CD4-positive, alpha-beta memory T cell (primary cell): ENCODE data around the gene TOP2B. TPM values are rescaled to one million over a fixed set of nuclear protein-coding genes. Genes with fewer than 3 reads are reported as not detected.

Source experiments
- CTCF ChIA-PET: fragments of 350-600 bp; sonication (Branson Sonifier 250); formaldehyde crosslinking; loops from one replicate; lab custom pipeline; 2021; ENCODE audit warnings: inconsistent platforms; ENCODE audit not compliant: partially characterized antibody; lab: Charles Lee
- POLR2A ChIA-PET: fragments of 350-600 bp; sonication (Branson Sonifier 250); formaldehyde crosslinking; loops from one replicate; lab custom pipeline; 2021; ENCODE audit not compliant: partially characterized antibody; lab: Charles Lee
- DNase-seq, 5 donors: peaks; one replicate each; pipeline versions ENCODE4 v3.0.0 to v3.0.0-alpha.2; 2020 to 2022; ENCODE audit warnings: mixed read lengths in 1 of 5
- H3K27ac ChIP-seq: one replicate; pipeline ENCODE4 v1.7.0; 2013; ENCODE audit warnings: low read depth, low read length
- H3K27me3 ChIP-seq: 2 replicates; pipeline ENCODE4 v1.7.0; 2013; ENCODE audit warnings: mild to moderate bottlenecking, low read length, moderate library complexity; ENCODE audit not compliant: insufficient read depth
- H3K36me3 ChIP-seq: 2 replicates; pipeline ENCODE4 v1.7.0; 2013; ENCODE audit warnings: mild to moderate bottlenecking, low read length, moderate library complexity; ENCODE audit not compliant: insufficient read depth
- H3K4me1 ChIP-seq: 2 replicates; pipeline ENCODE4 v1.7.0; 2013; ENCODE audit warnings: mild to moderate bottlenecking, low read length, moderate library complexity; ENCODE audit not compliant: insufficient read depth
- H3K4me3 ChIP-seq, 2 donors: one replicate each; pipeline ENCODE4 v1.7.0; 2013; ENCODE audit warnings: low read length in 2 of 2, mild to moderate bottlenecking in 1 of 2
- H3K9me3 ChIP-seq, 2 donors: one replicate each; pipeline ENCODE4 v1.7.0; 2013; ENCODE audit warnings: low read length in 2 of 2, control low read depth in 1 of 2; ENCODE audit not compliant: control insufficient read depth in 1 of 2
- H3K27ac Mint-ChIP-seq, 7 donors: one replicate each; pipeline ENCODE4 v1.8.0; 2020 to 2021; ENCODE audit warnings: mixed read lengths in 7 of 7, mild to moderate bottlenecking in 6 of 7, inconsistent platforms in 3 of 7, moderate library complexity in 3 of 7
- H3K27me3 Mint-ChIP-seq, 2 donors: one replicate each; pipeline ENCODE4 v1.8.0; 2020 to 2021; ENCODE audit warnings: mixed read lengths in 2 of 2
- H3K36me3 Mint-ChIP-seq, 2 donors: one replicate each; pipeline ENCODE4 v1.8.0; 2020 to 2021; ENCODE audit warnings: mixed read lengths in 2 of 2, inconsistent platforms in 1 of 2, mild to moderate bottlenecking in 1 of 2
- H3K4me1 Mint-ChIP-seq, 4 donors: one replicate each; pipeline ENCODE4 v1.8.0; 2020 to 2021; ENCODE audit warnings: mixed read lengths in 4 of 4, mild to moderate bottlenecking in 1 of 4
- H3K4me3 Mint-ChIP-seq, 8 donors: one replicate each; pipeline ENCODE4 v1.8.0; 2020 to 2021; ENCODE audit warnings: mixed read lengths in 8 of 8, mild to moderate bottlenecking in 7 of 8, moderate library complexity in 6 of 8, inconsistent platforms in 3 of 8
- H3K9me3 Mint-ChIP-seq, 8 donors: one replicate each; pipeline ENCODE4 v1.8.0; 2020 to 2021; ENCODE audit warnings: mixed read lengths in 8 of 8, mild to moderate bottlenecking in 5 of 8, inconsistent platforms in 3 of 8, moderate library complexity in 1 of 8
- intact Hi-C: fragments of 100-400 bp; cut with micrococcal nuclease; formaldehyde crosslinking; loops from one replicate; pipeline ENCODE4 v1.15.1; 2023
- polyA plus RNA-seq, 2 donors: library from polyadenylated mRNA; unstranded; fragments of 300-500 nt; fragmentation: Illumina TruSeq; gene quantifications; one replicate each; pipeline ENCODE4 v1.2.3, GENCODE V29; 2021
- total RNA-seq, 2 experiments: library from RNA; stranded (reverse); gene quantifications; one replicate each; pipeline ENCODE4 v1.2.3, GENCODE V29; 2021

Gene TOP2B
- total and polyA plus RNA-seq, 4 experiments from 2014 or later, result 28.9 to 175 (median 133) TPM

- no peaks in the 10 kb centered on the region for H3K36me3 Mint-ChIP-seq
- peaks cover 0 to 5% (median 0%) of the 10 kb centered on the region in 8 donors for H3K9me3 Mint-ChIP-seq
- Histone ChIP-seq H3K4me3 (no peak overlapping the region), H3K9me3 (no peaks in the 10 kb centered on the region), H3K27ac (no peak overlapping the region), H3K27me3 (no peaks in the 10 kb centered on the region), H3K4me1 (no peaks in the 10 kb centered on the region), H3K36me3 (no peaks in the 10 kb centered on the region)
- intact Hi-C loops, result no loop called here
- peaks cover 0 to 2% of the 10 kb centered on the region in 2 donors for H3K27me3 Mint-ChIP-seq
- H3K27ac Mint-ChIP-seq, result no peak overlapping the region
- DNase-seq, result no peak
- POLR2A ChIA-PET, result no interaction called here
- CTCF ChIA-PET, result interaction anchor here (0.8 to 1.8 kb wide), 3 partner anchors 9 to 160 kb away, joined by 3 to 5 read pairs (median 3); no protein-coding TSS in a partner anchor
- H3K4me1 Mint-ChIP-seq, result no peaks in the 10 kb centered on the region
- H3K4me3 Mint-ChIP-seq, result no peak overlapping the region
Observed at GRCh38 chr3:25697553-25697952, 32.8 kb upstream of the TOP2B start.

GRCh38 chr3:25695731-25696420 is 31.2 kb upstream of the TOP2B start:
- intact Hi-C loops, result no loop called here
- Histone ChIP-seq H3K9me3 (no peaks in the 10 kb centered on the region), H3K36me3 (no peaks in the 10 kb centered on the region), H3K27ac (no peak overlapping the region), H3K4me1 (no peaks in the 10 kb centered on the region), H3K27me3 (no peaks in the 10 kb centered on the region), H3K4me3 (no peak overlapping the region)
- Mint-ChIP-seq H3K36me3 (no peaks in the 10 kb centered on the region), H3K27ac (no peak overlapping the region), H3K4me1 (no peaks in the 10 kb centered on the region), H3K4me3 (no peak overlapping the region), H3K27me3 (peaks cover 0 to 2% of the 10 kb centered on the region in 2 donors), H3K9me3 (peaks cover 0 to 5% (median 0%) of the 10 kb centered on the region in 8 donors)
- CTCF ChIA-PET, result no interaction called here
- POLR2A ChIA-PET, result no interaction called here
- no peak for DNase-seq

- Histone ChIP-seq H3K4me3 (no peak overlapping the region), H3K9me3 (no peaks in the 10 kb centered on the region), H3K27me3 (peaks cover 5% of the 10 kb centered on the region), H3K36me3 (no peaks in the 10 kb centered on the region), H3K27ac (no peak overlapping the region), H3K4me1 (no peaks in the 10 kb centered on the region)
- no peak overlapping the region for H3K27ac Mint-ChIP-seq
- no peaks in the 10 kb centered on the region for H3K36me3 Mint-ChIP-seq
- intact Hi-C loops, result no loop called here
- H3K4me3 Mint-ChIP-seq, result no peak overlapping the region
- H3K27me3 Mint-ChIP-seq, result peaks cover 3 to 10% of the 10 kb centered on the region in 2 donors
- ChIA-PET POLR2A (no interaction called here), CTCF (no interaction called here)
- no peak for DNase-seq
- H3K9me3 Mint-ChIP-seq, result no peaks in the 10 kb centered on the region
- no peaks in the 10 kb centered on the region for H3K4me1 Mint-ChIP-seq
Observed at GRCh38 chr3:25693238-25693637, 28.5 kb upstream of the TOP2B start.

- POLR2A ChIA-PET, result no interaction called here
- Mint-ChIP-seq H3K27ac (no peak overlapping the region), H3K36me3 (no peaks in the 10 kb centered on the region), H3K4me1 (peaks cover 0 to 1% (median 0%) of the 10 kb centered on the region in 4 donors), H3K9me3 (no peaks in the 10 kb centered on the region), H3K4me3 (no peak overlapping the region), H3K27me3 (peaks cover 1 to 10% of the 10 kb centered on the region in 2 donors)
- intact Hi-C loops, result no loop called here
- no peaks in the 10 kb centered on the region for H3K36me3 ChIP-seq
- DNase-seq, result no peak
- H3K4me1 ChIP-seq, result no peaks in the 10 kb centered on the region
- CTCF ChIA-PET, result no interaction called here
- no peak overlapping the region for H3K27ac ChIP-seq
- H3K4me3 ChIP-seq, result no peak overlapping the region
- peaks cover 5% of the 10 kb centered on the region for H3K27me3 ChIP-seq
- H3K9me3 ChIP-seq, result no peaks in the 10 kb centered on the region
Observed at GRCh38 chr3:25692341-25692740, 27.6 kb upstream of the TOP2B start.

GRCh38 chr3:25690768-25691533 is 26.2 kb upstream of the TOP2B start:
- intact Hi-C loops, result no loop called here
- DNase-seq, result no peak
- peaks cover 1 to 10% of the 10 kb centered on the region in 2 donors for H3K27me3 Mint-ChIP-seq
- H3K9me3 Mint-ChIP-seq, result no peaks in the 10 kb centered on the region
- H3K4me1 ChIP-seq, result no peaks in the 10 kb centered on the region
- no peaks in the 10 kb centered on the region for H3K36me3 ChIP-seq
- no peak overlapping the region for H3K4me3 ChIP-seq
- no peaks in the 10 kb centered on the region for H3K9me3 ChIP-seq
- ChIA-PET POLR2A (no interaction called here), CTCF (interaction anchor here (0.7 kb wide), 1 partner anchor 43 kb away, joined by 3 read pairs; no protein-coding TSS in a partner anchor)
- peaks cover 5% of the 10 kb centered on the region for H3K27me3 ChIP-seq
- H3K27ac Mint-ChIP-seq, result no peak overlapping the region
- no peak overlapping the region for H3K27ac ChIP-seq
- peaks cover 0 to 1% (median 0%) of the 10 kb centered on the region in 4 donors for H3K4me1 Mint-ChIP-seq
- no peak overlapping the region for H3K4me3 Mint-ChIP-seq
- H3K36me3 Mint-ChIP-seq, result no peaks in the 10 kb centered on the region

- Histone ChIP-seq H3K36me3 (no peaks in the 10 kb centered on the region), H3K4me3 (no peak overlapping the region), H3K9me3 (no peaks in the 10 kb centered on the region), H3K27ac (no peak overlapping the region), H3K27me3 (peaks cover 5% of the 10 kb centered on the region), H3K4me1 (no peaks in the 10 kb centered on the region)
- peaks cover 1 to 10% of the 10 kb centered on the region in 2 donors for H3K27me3 Mint-ChIP-seq
- no peak for DNase-seq
- H3K9me3 Mint-ChIP-seq, result no peaks in the 10 kb centered on the region
- H3K27ac Mint-ChIP-seq, result no peak overlapping the region
- intact Hi-C loops, result no loop called here
- H3K4me3 Mint-ChIP-seq, result peak overlapping the region in 1 of 8 donors; percentile 64
- no peaks in the 10 kb centered on the region for H3K36me3 Mint-ChIP-seq
- CTCF ChIA-PET, result no interaction called here
- POLR2A ChIA-PET, result no interaction called here
- peaks cover 0 to 1% (median 0%) of the 10 kb centered on the region in 4 donors for H3K4me1 Mint-ChIP-seq
Observed at GRCh38 chr3:25689226-25689625, 24.5 kb upstream of the TOP2B start.

- H3K27me3 Mint-ChIP-seq, result peaks cover 1 to 10% of the 10 kb centered on the region in 2 donors
- H3K4me3 Mint-ChIP-seq, result no peak overlapping the region
- H3K36me3 Mint-ChIP-seq, result no peaks in the 10 kb centered on the region
- DNase-seq, result no peak
- CTCF ChIA-PET, result no interaction called here
- Histone ChIP-seq H3K4me3 (no peak overlapping the region), H3K9me3 (no peaks in the 10 kb centered on the region), H3K27me3 (peaks cover 5% of the 10 kb centered on the region), H3K36me3 (no peaks in the 10 kb centered on the region), H3K4me1 (no peaks in the 10 kb centered on the region), H3K27ac (no peak overlapping the region)
- no peaks in the 10 kb centered on the region for H3K9me3 Mint-ChIP-seq
- H3K27ac Mint-ChIP-seq, result peak overlapping the region in 1 of 7 donors; percentile 22
- intact Hi-C loops, result no loop called here
- POLR2A ChIA-PET, result no interaction called here
- H3K4me1 Mint-ChIP-seq, result peaks cover 0 to 1% (median 0%) of the 10 kb centered on the region in 4 donors
Observed at GRCh38 chr3:25687742-25688141, 23.0 kb upstream of the TOP2B start.
